ENCODE results near the gene KRTAP10-5. TPM values are rescaled to one million over a fixed set of nuclear protein-coding genes. Genes with fewer than 3 reads are reported as not detected.

Gene KRTAP10-5
- total and polyA plus RNA-seq, 9 of the 15 experiments (the other 6 are each of a cell fraction or from before 2014, with no cell fraction given): not detected

GRCh38 chr21:44556879-44557278, 23.5 kb downstream of the KRTAP10-5 start:
- H3K9me3 ChIP-seq (replicated peaks; ENCODE audit: control insufficient read depth, insufficient read depth, low read depth, low read length): no peaks in the 10 kb centered on the region
- ATAC-seq: no peak
- H3K36me3 ChIP-seq (ENCODE audit: control insufficient read depth, insufficient read depth, low read length): no peaks in the 10 kb centered on the region
- no peak overlapping the region for H3K4me2 ChIP-seq (ENCODE audit: insufficient read depth, low read length)
- H3K4me3 ChIP-seq: no peak overlapping the region
- DNase-seq (ENCODE audit: extremely low read depth in 1 of 4, low spot score in 3 of 4): no peak
- H3K9ac ChIP-seq (ENCODE audit: insufficient read depth in 1 of 2, low read depth in 2 of 2, low read length in 2 of 2): no peak overlapping the region
- TF ChIP-seq BACH1 (tag; IDR thresholded peaks at IDR 0.05): no peak
- TF ChIP-seq EZH2 (IDR thresholded peaks at IDR 0.05; ENCODE audit: borderline replicate concordance, low read depth, low read length): 0 out of 2 replicates have a peak, but pooled peaks have one; percentile 72
- ChIA-PET CTCF (ENCODE audit: low intra/inter-chr PET ratio) (no interaction called here), POLR2A (interaction anchor here (0.6 to 1.6 kb wide), 3 partner anchors 16 to 25 kb away, joined by 3 read pairs; no protein-coding TSS in a partner anchor)
- BruUV-seq (replicated peaks): no TSS peak
- no peak overlapping the region for H2AFZ ChIP-seq (ENCODE audit: low read depth, low read length)
- H3K9me1 ChIP-seq (ENCODE audit: control insufficient read depth, insufficient read depth, low read length): no peaks in the 10 kb centered on the region
- in situ Hi-C loops (cut with MboI): no loop called here
- H4K20me1 ChIP-seq (replicated peaks; ENCODE audit: control insufficient read depth, insufficient read depth, low read length): 0 out of 2 replicates have a peak, but pooled peaks cover 2% of the 10 kb centered on the region
- H3K79me2 ChIP-seq (ENCODE audit: control insufficient read depth, insufficient read depth, low read length): no peaks in the 10 kb centered on the region
- FAIRE-seq: no peak
- no peaks in the 10 kb centered on the region; a peak in 1 of 5 replicates for H3K4me1 ChIP-seq (replicated peaks in 1 of 2; ENCODE audit: control insufficient read depth in 2 of 2, insufficient read depth in 2 of 2, low read length in 2 of 2)
- 1% methylated on average over 9 of the region's 9 CpGs for WGBS (ENCODE audit: insufficient coverage, low coverage, missing lambda C conversion rate)
- H3K27ac ChIP-seq (ENCODE audit: extremely low read depth, low read depth, low read length): no peak overlapping the region
- intact Hi-C loops (cut with micrococcal nuclease): no loop called here
- H3K27me3 ChIP-seq (ENCODE audit: control insufficient read depth in 2 of 2, insufficient read depth in 2 of 2, low read length in 2 of 2): peaks cover 46 to 59% of the 10 kb centered on the region in 2 experiments

DNA sequence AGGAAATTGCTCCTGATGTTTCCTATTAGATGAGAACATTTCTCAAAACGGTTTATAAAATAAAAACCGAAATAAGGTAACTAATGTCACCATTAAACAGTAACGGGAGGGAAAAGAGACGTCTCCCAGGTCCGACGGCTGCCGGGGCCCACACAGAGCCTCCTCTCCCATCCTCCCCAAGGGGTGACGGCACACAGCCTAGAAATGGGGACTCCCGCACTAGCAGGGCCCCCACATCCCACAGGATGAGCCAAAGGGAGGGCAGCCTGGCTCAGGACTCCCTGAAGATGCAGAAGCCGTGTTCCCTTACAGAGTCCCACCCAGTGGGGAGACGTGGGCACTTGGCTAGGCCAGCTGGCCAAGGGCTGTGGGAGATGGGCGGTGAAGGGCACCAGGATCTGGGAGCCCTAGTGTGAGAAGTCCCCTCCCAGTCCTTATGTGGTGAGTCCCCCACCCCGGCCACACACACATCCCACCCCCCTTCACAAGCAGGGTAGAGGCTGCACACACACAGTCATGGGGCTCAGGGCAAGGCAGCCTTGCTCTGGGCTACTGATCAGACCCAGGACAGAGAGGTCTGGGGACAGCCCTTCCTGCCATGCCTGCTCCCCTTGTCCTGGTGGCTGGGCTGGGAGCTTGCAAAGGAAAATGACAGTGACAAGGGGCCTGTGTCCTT, 25.1 kb downstream of the KRTAP10-5 start:
- DNase-seq (ENCODE audit: extremely low read depth in 1 of 4, low spot score in 3 of 4) (no peak), FAIRE-seq (no peak), ATAC-seq (peak; percentile 40; the same call in 2 of the 3 replicates)
- Histone ChIP-seq H3K9me1 (ENCODE audit: control insufficient read depth, insufficient read depth, low read length) (no peaks in the 10 kb centered on the region), H3K27me3 (ENCODE audit: control insufficient read depth in 2 of 2, insufficient read depth in 2 of 2, low read length in 2 of 2) (peaks cover 46 to 71% of the 10 kb centered on the region in 2 experiments), H3K36me3 (ENCODE audit: control insufficient read depth, insufficient read depth, low read length) (no peaks in the 10 kb centered on the region), H3K4me1 (replicated peaks in 1 of 2; ENCODE audit: control insufficient read depth in 2 of 2, insufficient read depth in 2 of 2, low read length in 2 of 2) (no peaks in the 10 kb centered on the region; a peak in 1 of 5 replicates), H3K4me3 (no peak overlapping the region), H3K4me2 (ENCODE audit: insufficient read depth, low read length) (no peak overlapping the region), H3K79me2 (ENCODE audit: control insufficient read depth, insufficient read depth, low read length) (no peaks in the 10 kb centered on the region), H3K27ac (ENCODE audit: extremely low read depth, low read depth, low read length) (no peak overlapping the region), H3K9ac (ENCODE audit: insufficient read depth in 1 of 2, low read depth in 2 of 2, low read length in 2 of 2) (no peak overlapping the region), H2AFZ (ENCODE audit: low read depth, low read length) (no peak overlapping the region), H3K9me3 (replicated peaks; ENCODE audit: control insufficient read depth, insufficient read depth, low read depth, low read length) (no peaks in the 10 kb centered on the region), H4K20me1 (replicated peaks; ENCODE audit: control insufficient read depth, insufficient read depth, low read length) (0 out of 2 replicates have a peak, but pooled peaks cover 2% of the 10 kb centered on the region)
- BruUV-seq (replicated peaks): no TSS peak
- TF ChIP-seq MTA1 (IDR thresholded peaks at IDR 0.05; ENCODE audit: borderline replicate concordance): no peak
- no peak for TF ChIP-seq STAG1 (CRISPR knock-in tag; IDR thresholded peaks at IDR 0.05; ENCODE audit: borderline replicate concordance)
- intact Hi-C loops (cut with micrococcal nuclease): no loop called here
- 0% methylated on average over 12 of the region's 13 CpGs for WGBS (ENCODE audit: insufficient coverage, low coverage, missing lambda C conversion rate)
- in situ Hi-C loops (cut with MboI): no loop called here
- ChIA-PET POLR2A (interaction anchor here (1.6 kb wide), 1 partner anchor 15 kb away, joined by 3 read pairs; no protein-coding TSS in a partner anchor), CTCF (ENCODE audit: low intra/inter-chr PET ratio) (no interaction called here)
